Liver (tissue), 3 donors: ENCODE measurements around the gene ACSS1.

Experiments
- CTCF ChIP-seq: fragments of 150-350 bp; IDR thresholded peaks from 2 replicates; pipeline ENCODE4 v1.5.1; 2017; ENCODE audit warnings: improper control_type of control experiment, low read depth, low read length; ENCODE audit not compliant: missing input control
- RAD21 ChIP-seq, 2 donors: IDR thresholded peaks; 2 replicates each; pipeline ENCODE4 v1.6.1; 2016; ENCODE audit warnings: antibody characterized with exemption in 2 of 2, mild to moderate bottlenecking in 2 of 2
- SP1 ChIP-seq: IDR thresholded peaks from 2 replicates; pipeline ENCODE4 v1.6.1; 2018; ENCODE audit warnings: antibody characterized with exemption, mild to moderate bottlenecking
- TF ChIP-seq, protein P1 (sequence below): IDR thresholded peaks from 2 replicates; pipeline ENCODE4 v1.6.1; 2016; ENCODE audit warnings: antibody characterized with exemption, mild to moderate bottlenecking
- donor health status: healthy.
- donor health status: healthy.

DNA sequence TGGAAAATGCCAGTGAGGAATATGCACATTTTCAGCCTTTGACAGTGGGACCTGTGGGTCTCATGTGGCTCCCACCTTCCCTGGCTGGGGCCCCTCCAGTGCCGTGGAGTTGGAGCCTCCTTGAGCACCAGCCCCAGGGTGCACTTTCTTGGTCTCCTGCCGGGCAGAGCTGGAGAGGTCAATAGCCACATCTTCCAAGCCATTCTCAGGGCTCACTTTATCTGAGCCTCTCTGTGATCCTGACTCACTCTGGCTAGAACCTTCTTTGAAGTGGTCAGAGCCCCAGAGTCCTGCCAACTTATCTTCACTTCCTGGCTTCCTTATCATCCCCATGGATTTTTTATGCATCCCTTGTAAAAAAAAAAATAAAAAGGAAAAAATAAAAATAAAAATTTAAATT lies 18.3 kb upstream of the ACSS1 start:
- TF ChIP-seq CTCF (no peak), SP1 (no peak), RAD21 (IDR thresholded peaks at IDR 0.05) (no peak)
- TF ChIP-seq, protein P1, sequence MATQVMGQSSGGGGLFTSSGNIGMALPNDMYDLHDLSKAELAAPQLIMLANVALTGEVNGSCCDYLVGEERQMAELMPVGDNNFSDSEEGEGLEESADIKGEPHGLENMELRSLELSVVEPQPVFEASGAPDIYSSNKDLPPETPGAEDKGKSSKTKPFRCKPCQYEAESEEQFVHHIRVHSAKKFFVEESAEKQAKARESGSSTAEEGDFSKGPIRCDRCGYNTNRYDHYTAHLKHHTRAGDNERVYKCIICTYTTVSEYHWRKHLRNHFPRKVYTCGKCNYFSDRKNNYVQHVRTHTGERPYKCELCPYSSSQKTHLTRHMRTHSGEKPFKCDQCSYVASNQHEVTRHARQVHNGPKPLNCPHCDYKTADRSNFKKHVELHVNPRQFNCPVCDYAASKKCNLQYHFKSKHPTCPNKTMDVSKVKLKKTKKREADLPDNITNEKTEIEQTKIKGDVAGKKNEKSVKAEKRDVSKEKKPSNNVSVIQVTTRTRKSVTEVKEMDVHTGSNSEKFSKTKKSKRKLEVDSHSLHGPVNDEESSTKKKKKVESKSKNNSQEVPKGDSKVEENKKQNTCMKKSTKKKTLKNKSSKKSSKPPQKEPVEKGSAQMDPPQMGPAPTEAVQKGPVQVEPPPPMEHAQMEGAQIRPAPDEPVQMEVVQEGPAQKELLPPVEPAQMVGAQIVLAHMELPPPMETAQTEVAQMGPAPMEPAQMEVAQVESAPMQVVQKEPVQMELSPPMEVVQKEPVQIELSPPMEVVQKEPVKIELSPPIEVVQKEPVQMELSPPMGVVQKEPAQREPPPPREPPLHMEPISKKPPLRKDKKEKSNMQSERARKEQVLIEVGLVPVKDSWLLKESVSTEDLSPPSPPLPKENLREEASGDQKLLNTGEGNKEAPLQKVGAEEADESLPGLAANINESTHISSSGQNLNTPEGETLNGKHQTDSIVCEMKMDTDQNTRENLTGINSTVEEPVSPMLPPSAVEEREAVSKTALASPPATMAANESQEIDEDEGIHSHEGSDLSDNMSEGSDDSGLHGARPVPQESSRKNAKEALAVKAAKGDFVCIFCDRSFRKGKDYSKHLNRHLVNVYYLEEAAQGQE, result no peak
